ENCODE measurements around the gene SIGLEC5.

GRCh38 chr19:51570962-51571575, 59.1 kb downstream of the SIGLEC5 start, which contains the start of gene ZNF175:
- TF ChIP-seq, protein P1, sequence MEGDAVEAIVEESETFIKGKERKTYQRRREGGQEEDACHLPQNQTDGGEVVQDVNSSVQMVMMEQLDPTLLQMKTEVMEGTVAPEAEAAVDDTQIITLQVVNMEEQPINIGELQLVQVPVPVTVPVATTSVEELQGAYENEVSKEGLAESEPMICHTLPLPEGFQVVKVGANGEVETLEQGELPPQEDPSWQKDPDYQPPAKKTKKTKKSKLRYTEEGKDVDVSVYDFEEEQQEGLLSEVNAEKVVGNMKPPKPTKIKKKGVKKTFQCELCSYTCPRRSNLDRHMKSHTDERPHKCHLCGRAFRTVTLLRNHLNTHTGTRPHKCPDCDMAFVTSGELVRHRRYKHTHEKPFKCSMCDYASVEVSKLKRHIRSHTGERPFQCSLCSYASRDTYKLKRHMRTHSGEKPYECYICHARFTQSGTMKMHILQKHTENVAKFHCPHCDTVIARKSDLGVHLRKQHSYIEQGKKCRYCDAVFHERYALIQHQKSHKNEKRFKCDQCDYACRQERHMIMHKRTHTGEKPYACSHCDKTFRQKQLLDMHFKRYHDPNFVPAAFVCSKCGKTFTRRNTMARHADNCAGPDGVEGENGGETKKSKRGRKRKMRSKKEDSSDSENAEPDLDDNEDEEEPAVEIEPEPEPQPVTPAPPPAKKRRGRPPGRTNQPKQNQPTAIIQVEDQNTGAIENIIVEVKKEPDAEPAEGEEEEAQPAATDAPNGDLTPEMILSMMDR (conservative IDR thresholded peaks at IDR 0.05; ENCODE audit: low read depth, low read length): no peak
- no peak for TF ChIP-seq EZH2 (IDR thresholded peaks at IDR 0.05; ENCODE audit: borderline replicate concordance, low read depth, low read length, poor library complexity, severe bottlenecking)

All from A673 (cell line).